ENCODE measurements around the gene AP5B1. TPM values are rescaled to one million over a fixed set of nuclear protein-coding genes. Genes with fewer than 3 reads are reported as not detected.

AP5B1 gene
- total RNA-seq, 1 experiment from 2014 or later = 19.5 TPM

GRCh38 chr11:65787649-65788622 is 7.2 kb upstream of the AP5B1 start:
- BruUV-seq (replicated peaks) = no TSS peak
- TF ChIP-seq SIN3A (IDR thresholded peaks at IDR 0.05; ENCODE audit: low read depth) (no peak), ZFX (IDR thresholded peaks at IDR 0.05) (peak; percentile 43; the same call in 1 of the 2 replicates)
- ChIA-PET POLR2A (interaction anchor here (0.8 kb wide), 1 partner anchor 8 kb away, joined by 3 read pairs; no protein-coding TSS in a partner anchor), CTCF (interaction anchor here (5.8 kb wide), 1 partner anchor 8 kb away, joined by 73 read pairs; the partner anchor contains the start of gene AP5B1), RAD21 (ENCODE audit: low non-redundant PET in 1 of 2, low total read pairs in 2 of 2, uncharacterized antibody in 2 of 2, unreplicated experiment in 2 of 2) (no interaction called here)
- Histone ChIP-seq H3K4me1 (ENCODE audit: control insufficient read depth in 1 of 2, insufficient read depth in 2 of 2, low read length in 2 of 2) (peaks cover 59 to 82% of the 10 kb centered on the region in 2 experiments), H2AFZ (ENCODE audit: low read depth, low read length, poor library complexity, severe bottlenecking) (no peak overlapping the region), H3K4me2 (ENCODE audit: low read length) (peak overlapping the region; percentile 94), H3K79me2 (ENCODE audit: insufficient read depth, low read length) (peaks cover 45% of the 10 kb centered on the region), H3K27ac (ENCODE audit: low read depth, low read length) (peak overlapping the region; percentile 58; the same call in 1 of the 2 replicates), H3K27me3 (ENCODE audit: insufficient read depth, low read length) (no peaks in the 10 kb centered on the region), H3K9ac (ENCODE audit: low read length) (peak overlapping the region; percentile 76), H3K4me3 (replicated peaks in 1 of 2; ENCODE audit: low read depth in 1 of 2, low read length in 2 of 2) (peak overlapping the region; percentile 69 to 75), H3K9me3 (ENCODE audit: control insufficient read depth in 1 of 2, insufficient read depth in 1 of 2, low read depth in 1 of 2, low read length in 2 of 2) (no peaks in the 10 kb centered on the region), H4K20me1 (ENCODE audit: insufficient read depth) (no peaks in the 10 kb centered on the region), H3K36me3 (ENCODE audit: control insufficient read depth in 1 of 2, insufficient read depth in 2 of 2, low read length in 2 of 2) (no peaks in the 10 kb centered on the region), H3K9me2 (ENCODE audit: insufficient read depth) (no peaks in the 10 kb centered on the region)
- ATAC-seq (no peak; the same call in 1 of the 2 replicates), DNase-seq (ENCODE audit: low read depth, low spot score) (no peak)
- intact Hi-C loops (cut with micrococcal nuclease) = no loop called here

- Histone ChIP-seq H3K4me1 (ENCODE audit: control insufficient read depth in 1 of 2, insufficient read depth in 2 of 2, low read length in 2 of 2) (peaks cover 50 to 81% of the 10 kb centered on the region in 2 experiments), H3K4me2 (ENCODE audit: low read length) (peak within 1 kb of the TSS; percentile 94)
- POLR2A ChIA-PET = interaction anchor here (0.6 to 1.0 kb wide), 5 partner anchors 35 to 373 kb away, joined by 3 to 6 read pairs (median 4); no protein-coding TSS in a partner anchor
Observed at GRCh38 chr11:65786786-65787636, 6.2 kb upstream of the AP5B1 start, which contains the start of gene OVOL1. TSS of gene OVOL1 (plus strand) at chr11:65787063. CDS start at chr11:65787374, 311 bp downstream.

More at GRCh38 chr11:65786786-65787636, 6.2 kb upstream of the AP5B1 start, which contains the start of gene OVOL1:
- Histone ChIP-seq H3K4me3 (replicated peaks in 1 of 2; ENCODE audit: low read depth in 1 of 2, low read length in 2 of 2) (peak within 1 kb of the TSS; percentile 69 to 75), H4K20me1 (ENCODE audit: insufficient read depth) (no peaks in the 10 kb centered on the region), H3K9ac (ENCODE audit: low read length) (peak within 1 kb of the TSS; percentile 79), H3K36me3 (ENCODE audit: control insufficient read depth in 1 of 2, insufficient read depth in 2 of 2, low read length in 2 of 2) (no peaks in the 10 kb centered on the region), H3K9me2 (ENCODE audit: insufficient read depth) (no peaks in the 10 kb centered on the region), H2AFZ (ENCODE audit: low read depth, low read length, poor library complexity, severe bottlenecking) (no peak within 1 kb of the TSS), H3K79me2 (ENCODE audit: insufficient read depth, low read length) (peaks cover 42% of the 10 kb centered on the region), H3K27ac (ENCODE audit: low read depth, low read length) (peak within 1 kb of the TSS; percentile 72), H3K9me3 (ENCODE audit: control insufficient read depth in 1 of 2, insufficient read depth in 1 of 2, low read depth in 1 of 2, low read length in 2 of 2) (no peaks in the 10 kb centered on the region), H3K27me3 (ENCODE audit: insufficient read depth, low read length) (no peaks in the 10 kb centered on the region)
- TF ChIP-seq ELF1 (IDR thresholded peaks at IDR 0.05; ENCODE audit: borderline replicate concordance, low read depth) (no peak), SRF (IDR thresholded peaks at IDR 0.05; ENCODE audit: low read depth) (no peak), POLR2AphosphoS5 (IDR thresholded peaks at IDR 0.05; ENCODE audit: low read depth, low read length) (peak; percentile 91), ZFX (IDR thresholded peaks at IDR 0.05) (peak; percentile 51)
- RAD21 ChIA-PET (ENCODE audit: low non-redundant PET in 1 of 2, low total read pairs in 2 of 2, uncharacterized antibody in 2 of 2, unreplicated experiment in 2 of 2) = interaction anchor here in 1 of 2 experiments (0.6 kb wide), 1 partner anchor 18 kb away, joined by 4 read pairs; no protein-coding TSS in a partner anchor
- intact Hi-C loops (cut with micrococcal nuclease) = no loop called here
- CTCF ChIA-PET = no interaction called here
- BruUV-seq (replicated peaks) = TSS peak; percentile 59
- peak; percentile 56 for DNase-seq (ENCODE audit: low read depth, low spot score)
- peak; percentile 52 for ATAC-seq

All from HCT116 (cell line).